Fibroblast of mammary gland (primary cell): Measurements from ENCODE around the gene GRIK1.

Experiments
- DNase-seq: peaks from one replicate; pipeline ENCODE4 v3.0.0-alpha.2; 2010; ENCODE audit warnings: low read depth
- H3K4me3 ChIP-seq: 2 replicates; pipeline ENCODE4 v1.5.1; 2011; ENCODE audit warnings: low read depth, mild to moderate bottlenecking, low read length, moderate library complexity; ENCODE audit not compliant: control insufficient read depth
- CTCF ChIP-seq: conservative IDR thresholded peaks from 2 replicates; pipeline ENCODE4 v1.5.1; 2011; ENCODE audit warnings: low read depth, low read length, inconsistent platforms; ENCODE audit not compliant: control insufficient read depth, insufficient read depth

Gene GRIK1

DNA sequence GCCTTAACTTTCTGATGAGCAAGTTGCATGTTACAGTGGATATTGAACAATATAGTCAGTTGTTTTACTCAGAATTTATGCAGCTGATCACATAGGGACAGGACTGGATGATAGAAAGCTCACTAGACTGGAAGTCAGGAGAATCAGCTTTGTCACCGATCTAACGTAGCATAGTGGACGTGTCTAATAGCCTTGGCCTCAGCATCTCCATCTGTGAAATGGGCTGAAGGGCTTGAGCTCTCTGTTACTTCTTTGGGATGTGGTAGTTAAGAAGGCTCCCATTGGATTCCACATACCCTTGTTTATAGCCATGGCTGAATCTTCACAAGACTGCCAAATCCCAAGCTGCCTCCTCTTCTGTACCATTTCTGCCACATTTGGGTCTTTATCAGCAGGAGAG, 190.6 kb downstream of the GRIK1 start:
- TF ChIP-seq CTCF: no peak
- no peak for DNase-seq
- H3K4me3 ChIP-seq: no peak overlapping the region

GRCh38 chr21:29748391-29749167, 191.2 kb downstream of the GRIK1 start:
- TF ChIP-seq CTCF: no peak
- H3K4me3 ChIP-seq: no peak overlapping the region
- DNase-seq: no peak

- TF ChIP-seq CTCF: no peak
- H3K4me3 ChIP-seq: no peak overlapping the region
- DNase-seq: no peak
Observed at GRCh38 chr21:29741761-29742160, 198.0 kb downstream of the GRIK1 start.

DNA sequence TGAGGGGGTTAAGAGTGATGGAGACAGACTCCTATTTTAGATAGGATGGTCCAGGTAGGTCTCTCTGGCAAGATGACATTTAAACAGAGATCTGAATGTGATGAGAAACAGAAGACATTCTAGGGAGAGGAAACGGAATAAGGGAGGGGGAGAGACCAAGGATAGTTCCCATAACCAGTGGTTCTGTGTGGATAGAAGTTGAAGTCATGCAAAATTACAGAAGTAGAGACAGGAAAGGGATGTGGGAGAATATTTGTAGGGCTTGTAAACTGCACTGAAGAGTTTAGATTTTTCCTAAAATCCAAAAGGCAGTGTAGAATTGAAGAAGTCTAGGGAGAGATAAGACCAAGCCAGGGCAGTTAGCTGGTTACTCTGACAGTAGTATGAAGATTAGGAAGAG, 200.6 kb downstream of the GRIK1 start:
- TF ChIP-seq CTCF: no peak
- DNase-seq: no peak
- H3K4me3 ChIP-seq: no peak overlapping the region

GRCh38 chr21:29738730-29739129, 201.1 kb downstream of the GRIK1 start:
- no peak for DNase-seq
- no peak for TF ChIP-seq CTCF
- H3K4me3 ChIP-seq: no peak overlapping the region

DNA sequence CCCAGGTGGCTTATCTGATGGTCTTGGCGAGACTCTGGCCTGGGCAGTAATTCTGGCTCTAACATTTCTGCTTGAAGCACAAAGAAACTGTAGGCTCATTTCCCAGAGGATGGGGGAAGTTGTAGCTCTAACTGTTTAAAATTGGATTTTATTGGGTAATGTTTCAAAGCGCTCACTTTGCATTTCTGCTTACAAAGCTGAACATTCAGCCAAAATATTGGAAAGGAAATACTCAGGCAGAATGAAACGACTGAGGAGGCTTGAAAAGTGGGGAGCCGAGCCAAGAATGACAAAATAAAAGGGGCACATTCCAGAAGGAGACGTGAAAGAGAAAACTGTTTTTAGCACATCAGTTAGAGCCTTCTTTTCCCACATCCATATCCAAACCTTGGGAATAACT, 202.6 kb downstream of the GRIK1 start:
- no peak for TF ChIP-seq CTCF
- DNase-seq: no peak
- H3K4me3 ChIP-seq: no peak overlapping the region
